Measurements from ENCODE around the gene RAB27B.

The RAB27B gene

GRCh38 chr18:54802178-54802577 is 26.1 kb upstream of the RAB27B start:
- DNase-seq (ENCODE audit: low read depth in 1 of 2, low spot score in 1 of 2): no peak
- no peak for TF ChIP-seq REST (IDR thresholded peaks at IDR 0.05; ENCODE audit: insufficient replicate concordance, low read depth)
- TF ChIP-seq SPI1 (IDR thresholded peaks at IDR 0.05; ENCODE audit: borderline replicate concordance, low read depth): no peak
- no peak for TF ChIP-seq GABPA (IDR thresholded peaks at IDR 0.05; ENCODE audit: low read depth)
- TF ChIP-seq CTCF (IDR thresholded peaks at IDR 0.05; ENCODE audit: insufficient read depth, low read length): no peak
- TF ChIP-seq POLR2AphosphoS5 (IDR thresholded peaks at IDR 0.05; ENCODE audit: low read depth): no peak

GRCh38 chr18:54802686-54803395 is 25.4 kb upstream of the RAB27B start:
- no peak for DNase-seq (ENCODE audit: low read depth in 1 of 2, low spot score in 1 of 2)
- TF ChIP-seq CTCF (IDR thresholded peaks at IDR 0.05; ENCODE audit: insufficient read depth, low read length) (no peak), SPI1 (IDR thresholded peaks at IDR 0.05; ENCODE audit: borderline replicate concordance, low read depth) (no peak), POLR2AphosphoS5 (IDR thresholded peaks at IDR 0.05; ENCODE audit: low read depth) (no peak)
- H3K27ac ChIP-seq (replicated peaks): no peak overlapping the region
- no peaks in the 10 kb centered on the region for H3K27me3 ChIP-seq (ENCODE audit: insufficient read depth, poor library complexity, severe bottlenecking)
- no peak overlapping the region for H3K4me3 ChIP-seq (replicated peaks; ENCODE audit: insufficient read depth, low read length)

More at GRCh38 chr18:54802178-54802577, 26.1 kb upstream of the RAB27B start:
- Histone ChIP-seq H3K27ac (replicated peaks) (no peak overlapping the region), H3K27me3 (ENCODE audit: insufficient read depth, poor library complexity, severe bottlenecking) (no peaks in the 10 kb centered on the region), H3K4me3 (replicated peaks; ENCODE audit: insufficient read depth, low read length) (no peak overlapping the region)

- Histone ChIP-seq H3K4me3 (replicated peaks; ENCODE audit: insufficient read depth, low read length) (no peak overlapping the region), H3K27me3 (ENCODE audit: insufficient read depth, poor library complexity, severe bottlenecking) (no peaks in the 10 kb centered on the region), H3K27ac (replicated peaks) (no peak overlapping the region)
- no peak for DNase-seq (ENCODE audit: low read depth in 1 of 2, low spot score in 1 of 2)
- TF ChIP-seq CTCF (IDR thresholded peaks at IDR 0.05; ENCODE audit: insufficient read depth, low read length) (no peak), SPI1 (IDR thresholded peaks at IDR 0.05; ENCODE audit: borderline replicate concordance, low read depth) (no peak), REST (IDR thresholded peaks at IDR 0.05; ENCODE audit: insufficient replicate concordance, low read depth) (no peak), POLR2AphosphoS5 (IDR thresholded peaks at IDR 0.05; ENCODE audit: low read depth) (no peak), GABPA (IDR thresholded peaks at IDR 0.05; ENCODE audit: low read depth) (no peak)
Observed at GRCh38 chr18:54805571-54806334, 22.5 kb upstream of the RAB27B start.
